ENCODE measurements around the gene ANO10. TPM values are rescaled to one million over a fixed set of nuclear protein-coding genes. Genes with fewer than 3 reads are reported as not detected.

Gene ANO10
- total and polyA plus RNA-seq, 2 of the 8 experiments (the other 6 are each of a cell fraction or from before 2014, with no cell fraction given) = 38.0 to 53.2 TPM

DNA sequence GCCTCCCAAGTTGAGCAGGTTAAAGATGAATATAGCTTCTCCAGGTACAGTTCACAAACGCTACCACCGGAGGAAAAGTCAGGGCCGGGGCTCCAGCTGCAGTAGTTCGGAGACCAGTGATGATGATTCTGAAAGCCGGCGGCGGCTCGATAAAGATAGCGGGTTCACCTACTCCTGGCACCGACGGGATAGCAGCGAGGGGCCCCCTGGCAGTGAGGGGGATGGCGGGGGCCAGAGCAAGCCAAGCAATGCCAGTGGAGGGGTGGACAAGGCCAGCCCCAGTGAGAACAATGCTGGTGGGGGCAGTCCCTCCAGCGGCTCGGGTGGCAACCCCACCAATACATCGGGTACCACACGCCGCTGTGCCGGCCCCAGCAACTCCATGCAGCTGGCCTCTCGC is 274.0 kb downstream of the ANO10 start (continued):
- TF ChIP-seq, protein P1, sequence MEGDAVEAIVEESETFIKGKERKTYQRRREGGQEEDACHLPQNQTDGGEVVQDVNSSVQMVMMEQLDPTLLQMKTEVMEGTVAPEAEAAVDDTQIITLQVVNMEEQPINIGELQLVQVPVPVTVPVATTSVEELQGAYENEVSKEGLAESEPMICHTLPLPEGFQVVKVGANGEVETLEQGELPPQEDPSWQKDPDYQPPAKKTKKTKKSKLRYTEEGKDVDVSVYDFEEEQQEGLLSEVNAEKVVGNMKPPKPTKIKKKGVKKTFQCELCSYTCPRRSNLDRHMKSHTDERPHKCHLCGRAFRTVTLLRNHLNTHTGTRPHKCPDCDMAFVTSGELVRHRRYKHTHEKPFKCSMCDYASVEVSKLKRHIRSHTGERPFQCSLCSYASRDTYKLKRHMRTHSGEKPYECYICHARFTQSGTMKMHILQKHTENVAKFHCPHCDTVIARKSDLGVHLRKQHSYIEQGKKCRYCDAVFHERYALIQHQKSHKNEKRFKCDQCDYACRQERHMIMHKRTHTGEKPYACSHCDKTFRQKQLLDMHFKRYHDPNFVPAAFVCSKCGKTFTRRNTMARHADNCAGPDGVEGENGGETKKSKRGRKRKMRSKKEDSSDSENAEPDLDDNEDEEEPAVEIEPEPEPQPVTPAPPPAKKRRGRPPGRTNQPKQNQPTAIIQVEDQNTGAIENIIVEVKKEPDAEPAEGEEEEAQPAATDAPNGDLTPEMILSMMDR (IDR thresholded peaks at IDR 0.05; ENCODE audit: control extremely low read depth in 1 of 3, insufficient read depth in 1 of 3, low read depth in 1 of 3, low read length in 3 of 3) = no peak
- TF ChIP-seq RBBP5 (IDR thresholded peaks at IDR 0.05; ENCODE audit: borderline replicate concordance, low read depth, low read length) = no peak
- TF ChIP-seq MAFK (IDR thresholded peaks at IDR 0.05; ENCODE audit: low read depth, low read length) = no peak
- no peak for TF ChIP-seq CBX8 (IDR thresholded peaks at IDR 0.05; ENCODE audit: borderline replicate concordance, low read depth, low read length)
- no peak for TF ChIP-seq CREB1 (IDR thresholded peaks at IDR 0.05)

All from H1 (cell line).